ENCODE results near the gene CPO.
"Not testable (repeated sequence)": the region's sequence is repeated elsewhere in the genome, so short reads cannot be mapped to it uniquely, and the experiment has no call there.

CPO gene

GRCh38 chr2:206937555-206937954 is 1.8 kb upstream of the CPO start:
- Histone ChIP-seq H3K4me1 (ENCODE audit: control insufficient read depth, insufficient read depth, low read length, unreplicated experiment) (no peaks in the 10 kb centered on the region), H3K27ac (ENCODE audit: low read depth, low read length) (no peak overlapping the region), H3K27me3 (ENCODE audit: insufficient read depth, low read length) (no peaks in the 10 kb centered on the region), H3K79me2 (ENCODE audit: control insufficient read depth, insufficient read depth, low read length, unreplicated experiment) (no peaks in the 10 kb centered on the region), H2AFZ (ENCODE audit: low read length, unreplicated experiment) (no peak overlapping the region), H3K4me3 (ENCODE audit: low read depth, low read length) (no peak overlapping the region), H3K36me3 (ENCODE audit: insufficient read depth, low read length) (no peaks in the 10 kb centered on the region)

GRCh38 chr2:206940546-206940945 is 1.2 kb downstream of the CPO start:
- H3K27me3 ChIP-seq (ENCODE audit: insufficient read depth, low read length), result no peaks in the 10 kb centered on the region
- H3K36me3 ChIP-seq (ENCODE audit: insufficient read depth, low read length), result no peaks in the 10 kb centered on the region
- no peaks in the 10 kb centered on the region for H3K4me1 ChIP-seq (ENCODE audit: control insufficient read depth, insufficient read depth, low read length, unreplicated experiment)
- H3K4me3 ChIP-seq (ENCODE audit: low read depth, low read length), result no peak overlapping the region
- no peaks in the 10 kb centered on the region for H3K79me2 ChIP-seq (ENCODE audit: control insufficient read depth, insufficient read depth, low read length, unreplicated experiment)
- no peak overlapping the region for H3K27ac ChIP-seq (ENCODE audit: low read depth, low read length)
- H2AFZ ChIP-seq (ENCODE audit: low read length, unreplicated experiment), result no peak overlapping the region

GRCh38 chr2:206942592-206943478 is 3.5 kb downstream of the CPO start:
- Histone ChIP-seq H2AFZ (ENCODE audit: low read length, unreplicated experiment) (no peak overlapping the region), H3K4me3 (ENCODE audit: low read depth, low read length) (no peak overlapping the region), H3K27ac (ENCODE audit: low read depth, low read length) (no peak overlapping the region), H3K4me1 (ENCODE audit: control insufficient read depth, insufficient read depth, low read length, unreplicated experiment) (no peaks in the 10 kb centered on the region), H3K79me2 (ENCODE audit: control insufficient read depth, insufficient read depth, low read length, unreplicated experiment) (no peaks in the 10 kb centered on the region), H3K27me3 (ENCODE audit: insufficient read depth, low read length) (no peaks in the 10 kb centered on the region), H3K36me3 (ENCODE audit: insufficient read depth, low read length) (no peaks in the 10 kb centered on the region)

GRCh38 chr2:206953404-206953803 is 14.1 kb downstream of the CPO start:
- H2AFZ ChIP-seq (ENCODE audit: low read length, unreplicated experiment); H3K4me1 ChIP-seq (ENCODE audit: control insufficient read depth, insufficient read depth, low read length, unreplicated experiment): not testable (repeated sequence)

GRCh38 chr2:206955253-206955652 is 15.9 kb downstream of the CPO start:
- no peak overlapping the region for H3K27ac ChIP-seq (ENCODE audit: low read depth, low read length)
- no peaks in the 10 kb centered on the region for H3K36me3 ChIP-seq (ENCODE audit: insufficient read depth, low read length)
- H3K27me3 ChIP-seq (ENCODE audit: insufficient read depth, low read length), result no peaks in the 10 kb centered on the region
- no peaks in the 10 kb centered on the region for H3K79me2 ChIP-seq (ENCODE audit: control insufficient read depth, insufficient read depth, low read length, unreplicated experiment)
- H2AFZ ChIP-seq (ENCODE audit: low read length, unreplicated experiment), result no peak overlapping the region
- H3K4me1 ChIP-seq (ENCODE audit: control insufficient read depth, insufficient read depth, low read length, unreplicated experiment), result no peaks in the 10 kb centered on the region
- H3K4me3 ChIP-seq (ENCODE audit: low read depth, low read length), result no peak overlapping the region

More at GRCh38 chr2:206953404-206953803, 14.1 kb downstream of the CPO start:
- not testable (repeated sequence) for H3K36me3 ChIP-seq (ENCODE audit: insufficient read depth, low read length); H3K4me3 ChIP-seq (ENCODE audit: low read depth, low read length); H3K27ac ChIP-seq (ENCODE audit: low read depth, low read length); H3K79me2 ChIP-seq (ENCODE audit: control insufficient read depth, insufficient read depth, low read length, unreplicated experiment); H3K27me3 ChIP-seq (ENCODE audit: insufficient read depth, low read length)

- no peaks in the 10 kb centered on the region for H3K27me3 ChIP-seq (ENCODE audit: insufficient read depth, low read length)
- no peaks in the 10 kb centered on the region for H3K4me1 ChIP-seq (ENCODE audit: control insufficient read depth, insufficient read depth, low read length, unreplicated experiment)
- H3K36me3 ChIP-seq (ENCODE audit: insufficient read depth, low read length), result no peaks in the 10 kb centered on the region
- no peak overlapping the region for H3K27ac ChIP-seq (ENCODE audit: low read depth, low read length)
- no peaks in the 10 kb centered on the region for H3K79me2 ChIP-seq (ENCODE audit: control insufficient read depth, insufficient read depth, low read length, unreplicated experiment)
- H3K4me3 ChIP-seq (ENCODE audit: low read depth, low read length), result no peak overlapping the region
- no peak overlapping the region for H2AFZ ChIP-seq (ENCODE audit: low read length, unreplicated experiment)
Measured at GRCh38 chr2:206958261-206958660, 18.9 kb downstream of the CPO start.

GRCh38 chr2:206962966-206963365 is 23.6 kb downstream of the CPO start:
- Histone ChIP-seq H3K79me2 (ENCODE audit: control insufficient read depth, insufficient read depth, low read length, unreplicated experiment) (no peaks in the 10 kb centered on the region), H3K27me3 (ENCODE audit: insufficient read depth, low read length) (no peaks in the 10 kb centered on the region), H2AFZ (ENCODE audit: low read length, unreplicated experiment) (no peak overlapping the region), H3K4me3 (ENCODE audit: low read depth, low read length) (no peak overlapping the region), H3K4me1 (ENCODE audit: control insufficient read depth, insufficient read depth, low read length, unreplicated experiment) (peaks cover 6% of the 10 kb centered on the region), H3K27ac (ENCODE audit: low read depth, low read length) (no peak overlapping the region), H3K36me3 (ENCODE audit: insufficient read depth, low read length) (no peaks in the 10 kb centered on the region)

- Histone ChIP-seq H2AFZ (ENCODE audit: low read length, unreplicated experiment) (peak overlapping the region; percentile 8), H3K79me2 (ENCODE audit: control insufficient read depth, insufficient read depth, low read length, unreplicated experiment) (no peaks in the 10 kb centered on the region), H3K27me3 (ENCODE audit: insufficient read depth, low read length) (no peaks in the 10 kb centered on the region), H3K36me3 (ENCODE audit: insufficient read depth, low read length) (no peaks in the 10 kb centered on the region), H3K27ac (ENCODE audit: low read depth, low read length) (peak overlapping the region; percentile 61), H3K4me1 (ENCODE audit: control insufficient read depth, insufficient read depth, low read length, unreplicated experiment) (peaks cover 25% of the 10 kb centered on the region), H3K4me3 (ENCODE audit: low read depth, low read length) (peak overlapping the region; percentile 7; the same call in 1 of the 2 replicates)
Measured at GRCh38 chr2:206968134-206969086, 29.1 kb downstream of the CPO start.

- H3K79me2 ChIP-seq (ENCODE audit: control insufficient read depth, insufficient read depth, low read length, unreplicated experiment), result no peaks in the 10 kb centered on the region
- no peak overlapping the region for H2AFZ ChIP-seq (ENCODE audit: low read length, unreplicated experiment)
- no peaks in the 10 kb centered on the region for H3K36me3 ChIP-seq (ENCODE audit: insufficient read depth, low read length)
- H3K4me1 ChIP-seq (ENCODE audit: control insufficient read depth, insufficient read depth, low read length, unreplicated experiment), result peaks cover 25% of the 10 kb centered on the region
- no peak overlapping the region for H3K27ac ChIP-seq (ENCODE audit: low read depth, low read length)
- no peak overlapping the region for H3K4me3 ChIP-seq (ENCODE audit: low read depth, low read length)
- H3K27me3 ChIP-seq (ENCODE audit: insufficient read depth, low read length), result no peaks in the 10 kb centered on the region
Measured at GRCh38 chr2:206969192-206969591, 29.9 kb downstream of the CPO start.

GRCh38 chr2:206970589-206971360 is 31.5 kb downstream of the CPO start:
- Histone ChIP-seq H3K36me3 (ENCODE audit: insufficient read depth, low read length) (no peaks in the 10 kb centered on the region), H3K27me3 (ENCODE audit: insufficient read depth, low read length) (no peaks in the 10 kb centered on the region), H3K27ac (ENCODE audit: low read depth, low read length) (no peak overlapping the region), H3K79me2 (ENCODE audit: control insufficient read depth, insufficient read depth, low read length, unreplicated experiment) (no peaks in the 10 kb centered on the region), H2AFZ (ENCODE audit: low read length, unreplicated experiment) (no peak overlapping the region), H3K4me3 (ENCODE audit: low read depth, low read length) (no peak overlapping the region), H3K4me1 (ENCODE audit: control insufficient read depth, insufficient read depth, low read length, unreplicated experiment) (peaks cover 25% of the 10 kb centered on the region)
